ENCODE measurements around the gene PSMA5. TPM values are rescaled to one million over a fixed set of nuclear protein-coding genes. Genes with fewer than 3 reads are reported as not detected.

Gene PSMA5
- total and polyA plus RNA-seq, 2 of the 13 experiments (the other 11 are each of a cell fraction or from before 2014, with no cell fraction given) = 140 to 169 TPM

DNA sequence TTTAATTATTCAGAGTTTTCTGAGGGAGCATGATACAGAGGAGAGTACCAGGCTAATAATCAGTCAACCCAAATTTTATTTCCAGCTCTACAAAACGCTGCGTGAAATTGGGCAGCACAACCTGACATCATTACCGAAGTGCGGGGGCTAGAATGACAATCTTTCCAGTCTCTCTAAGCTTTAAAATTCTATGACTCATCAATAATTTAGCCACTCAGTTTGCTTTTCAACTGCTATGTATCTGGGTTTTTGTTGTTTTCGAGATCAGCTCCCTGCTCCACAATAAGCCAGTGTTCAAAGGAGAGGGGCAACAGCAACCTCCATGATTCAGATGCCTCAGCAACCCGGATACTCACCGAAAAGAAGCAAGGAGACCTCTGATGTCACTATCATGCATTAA, 42.4 kb downstream of the PSMA5 start:
- Histone ChIP-seq H3K79me2 (ENCODE audit: insufficient read depth, low read length) (peaks cover 95% of the 10 kb centered on the region), H3K27ac (ENCODE audit: extremely low read length, insufficient read depth, low read length) (peak overlapping the region; percentile 28), H3K9me3 (ENCODE audit: low read length) (no peaks in the 10 kb centered on the region), H3K27me3 (ENCODE audit: control insufficient read depth in 1 of 2, insufficient read depth in 2 of 2, low read length in 2 of 2) (no peaks in the 10 kb centered on the region), H2AFZ (ENCODE audit: low read length) (no peak overlapping the region), H3K36me3 (replicated peaks in 1 of 2; ENCODE audit: control insufficient read depth in 1 of 2, insufficient read depth in 2 of 2, low read length in 2 of 2) (0 out of 5 replicates have a peak, but pooled peaks cover 0 to 3% of the 10 kb centered on the region in 2 experiments), H3K4me2 (ENCODE audit: low read depth, low read length) (peak overlapping the region; percentile 16; the same call in 1 of the 2 replicates), H3K4me3 (replicated peaks in 1 of 3; ENCODE audit: insufficient read depth in 1 of 3, low read depth in 2 of 3, low read length in 3 of 3) (no peak overlapping the region), H4K20me1 (ENCODE audit: insufficient read depth, low read length) (0 out of 2 replicates have a peak, but pooled peaks cover 5% of the 10 kb centered on the region), H3K9ac (ENCODE audit: insufficient read depth, low read depth, low read length) (no peak overlapping the region), H3K4me1 (ENCODE audit: insufficient read depth, low read length) (peaks cover 92% of the 10 kb centered on the region)
- ChIA-PET CTCF (ENCODE audit: low intra/inter-chr PET ratio, low total read pairs) (no interaction called here), POLR2A (interaction anchor here (0.8 to 1.7 kb wide), 3 partner anchors 9 to 84 kb away, joined by 4 to 9 read pairs (median 4); no protein-coding TSS in a partner anchor)
- 89% methylated on average over 7 of the region's 7 CpGs for WGBS (ENCODE audit: low lambda C conversion rate)
- in situ Hi-C loops (cut with HindIII; ENCODE audit: extremely low pct_ligation_motif_present, low pct_unique_long_range_greater_than_20kb) = no loop called here
- intact Hi-C loops (cut with micrococcal nuclease; ENCODE audit: unreplicated experiment) = no loop called here
- ATAC-seq (no peak), FAIRE-seq (no peak), DNase-seq (ENCODE audit: low spot score) (no peak)
- no TSS peak for BruUV-seq (replicated peaks)
- TF ChIP-seq TEAD2 (CRISPR knock-in tag; IDR thresholded peaks at IDR 0.05) = no peak
- TF ChIP-seq NFE2L1 (CRISPR knock-in tag; IDR thresholded peaks at IDR 0.05; ENCODE audit: borderline replicate concordance) = no peak
- TF ChIP-seq ZBTB42 (CRISPR knock-in tag; IDR thresholded peaks at IDR 0.05) = no peak
- TF ChIP-seq MAFF (IDR thresholded peaks at IDR 0.05; ENCODE audit: low read depth, low read length) = peak; percentile 66
- TF ChIP-seq JUN (CRISPR knock-in tag; IDR thresholded peaks at IDR 0.05) = no peak
- no peak for TF ChIP-seq CBX2 (IDR thresholded peaks at IDR 0.05; ENCODE audit: low read depth, low read length)
- no peak for TF ChIP-seq CBX2 (CRISPR knock-in tag; IDR thresholded peaks at IDR 0.05; ENCODE audit: low read depth)
- TF ChIP-seq KLF15 (CRISPR knock-in tag; IDR thresholded peaks at IDR 0.05; ENCODE audit: borderline replicate concordance) = no peak
- TF ChIP-seq ZNF496 (CRISPR knock-in tag; IDR thresholded peaks at IDR 0.05; ENCODE audit: insufficient replicate concordance) = no peak
- TF ChIP-seq AHDC1 (CRISPR knock-in tag; IDR thresholded peaks at IDR 0.05; ENCODE audit: borderline replicate concordance) = no peak
- TF ChIP-seq ZNF34 (CRISPR knock-in tag; IDR thresholded peaks at IDR 0.05; ENCODE audit: borderline replicate concordance) = no peak
- TF ChIP-seq NFE2L2 (IDR thresholded peaks at IDR 0.05; ENCODE audit: low read length) = peak; percentile 66
- no peak for TF ChIP-seq ZNF784 (CRISPR knock-in tag; IDR thresholded peaks at IDR 0.05; ENCODE audit: borderline replicate concordance)
- TF ChIP-seq MAFK (conservative IDR thresholded peaks at IDR 0.05 in 1 of 2, IDR thresholded peaks at IDR 0.05 in 1 of 2; ENCODE audit: low read length in 2 of 2) = peak; percentile 56 to 76
- no peak for TF ChIP-seq ZNF430 (CRISPR knock-in tag; IDR thresholded peaks at IDR 0.05)
- no peak for TF ChIP-seq JUNB (CRISPR knock-in tag; IDR thresholded peaks at IDR 0.05; ENCODE audit: borderline replicate concordance)
- TF ChIP-seq RFX1 (IDR thresholded peaks at IDR 0.05) = no peak
- TF ChIP-seq ZNF747 (CRISPR knock-in tag; IDR thresholded peaks at IDR 0.05; ENCODE audit: borderline replicate concordance) = no peak
